ENCODE measurements around the gene CFAP77. TPM values are rescaled to one million over a fixed set of nuclear protein-coding genes. Genes with fewer than 3 reads are reported as not detected.

CFAP77 gene
- not detected for total RNA-seq

DNA sequence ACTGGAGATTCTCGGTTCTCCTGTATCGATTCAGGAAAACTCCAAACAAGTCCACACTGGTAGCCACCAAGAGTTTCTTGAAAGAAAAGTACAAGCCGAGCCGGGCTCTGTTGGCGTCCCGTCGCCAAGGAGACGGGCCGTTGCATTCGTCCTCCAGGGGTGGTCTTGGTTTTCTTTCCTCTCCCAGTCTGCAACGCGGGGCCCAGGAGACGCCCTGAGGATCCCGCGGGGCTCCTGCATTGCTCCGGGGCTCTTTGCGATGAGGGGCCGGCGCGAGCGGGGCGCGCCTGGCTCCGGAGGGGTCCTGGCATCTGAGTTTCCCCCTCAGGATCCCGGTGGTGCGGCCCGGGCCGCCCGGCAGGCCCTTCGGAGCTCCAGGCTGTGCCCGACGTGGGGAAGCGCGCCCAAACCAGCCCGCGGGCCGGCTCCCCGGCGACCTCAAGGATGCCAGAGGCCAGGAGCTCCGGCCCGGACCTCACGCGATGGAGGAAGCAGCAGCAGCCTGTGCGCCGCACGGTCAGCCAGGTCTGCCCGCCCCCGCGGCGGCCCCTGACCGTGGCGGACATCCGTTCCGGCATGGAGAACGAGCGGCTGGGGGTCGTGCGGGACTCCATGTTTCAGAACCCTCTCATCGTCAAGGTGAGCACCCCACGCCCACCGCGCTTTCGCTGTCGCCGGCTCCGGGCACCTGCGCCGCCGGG, at the start of gene CFAP77:
TSS of gene CFAP77 (plus strand) at position 384 of the 701 bp plus-strand sequence. CDS start at position 445, 61 bp downstream.
- no peaks in the 10 kb centered on the region for H3K9me3 Mint-ChIP-seq
- no peak for ATAC-seq
- DNase-seq = peak; percentile 55
- ChIA-PET POLR2A (no interaction called here), CTCF (interaction anchor here (0.9 to 1.8 kb wide), 8 partner anchors 56 to 612 kb away, joined by 3 to 9 read pairs (median 3); no protein-coding TSS in a partner anchor)
- intact Hi-C loops (cut with micrococcal nuclease) = loop anchor here (5.0 to 10.0 kb wide), 3 partner anchors 77 to 385 kb away; no protein-coding TSS in a partner anchor
- peaks cover 35% of the 10 kb centered on the region for H3K27me3 Mint-ChIP-seq
- peaks cover 6% of the 10 kb centered on the region for H3K36me3 Mint-ChIP-seq (ENCODE audit: low read depth)
- peaks cover 35% of the 10 kb centered on the region for H3K4me1 Mint-ChIP-seq (ENCODE audit: low read depth)
- TF ChIP-seq, protein P1, sequence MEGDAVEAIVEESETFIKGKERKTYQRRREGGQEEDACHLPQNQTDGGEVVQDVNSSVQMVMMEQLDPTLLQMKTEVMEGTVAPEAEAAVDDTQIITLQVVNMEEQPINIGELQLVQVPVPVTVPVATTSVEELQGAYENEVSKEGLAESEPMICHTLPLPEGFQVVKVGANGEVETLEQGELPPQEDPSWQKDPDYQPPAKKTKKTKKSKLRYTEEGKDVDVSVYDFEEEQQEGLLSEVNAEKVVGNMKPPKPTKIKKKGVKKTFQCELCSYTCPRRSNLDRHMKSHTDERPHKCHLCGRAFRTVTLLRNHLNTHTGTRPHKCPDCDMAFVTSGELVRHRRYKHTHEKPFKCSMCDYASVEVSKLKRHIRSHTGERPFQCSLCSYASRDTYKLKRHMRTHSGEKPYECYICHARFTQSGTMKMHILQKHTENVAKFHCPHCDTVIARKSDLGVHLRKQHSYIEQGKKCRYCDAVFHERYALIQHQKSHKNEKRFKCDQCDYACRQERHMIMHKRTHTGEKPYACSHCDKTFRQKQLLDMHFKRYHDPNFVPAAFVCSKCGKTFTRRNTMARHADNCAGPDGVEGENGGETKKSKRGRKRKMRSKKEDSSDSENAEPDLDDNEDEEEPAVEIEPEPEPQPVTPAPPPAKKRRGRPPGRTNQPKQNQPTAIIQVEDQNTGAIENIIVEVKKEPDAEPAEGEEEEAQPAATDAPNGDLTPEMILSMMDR (IDR thresholded peaks at IDR 0.05) = no peak
- no peak within 1 kb of the TSS for H3K27ac Mint-ChIP-seq
- H3K4me3 Mint-ChIP-seq = peak within 1 kb of the TSS; percentile 51

DNA sequence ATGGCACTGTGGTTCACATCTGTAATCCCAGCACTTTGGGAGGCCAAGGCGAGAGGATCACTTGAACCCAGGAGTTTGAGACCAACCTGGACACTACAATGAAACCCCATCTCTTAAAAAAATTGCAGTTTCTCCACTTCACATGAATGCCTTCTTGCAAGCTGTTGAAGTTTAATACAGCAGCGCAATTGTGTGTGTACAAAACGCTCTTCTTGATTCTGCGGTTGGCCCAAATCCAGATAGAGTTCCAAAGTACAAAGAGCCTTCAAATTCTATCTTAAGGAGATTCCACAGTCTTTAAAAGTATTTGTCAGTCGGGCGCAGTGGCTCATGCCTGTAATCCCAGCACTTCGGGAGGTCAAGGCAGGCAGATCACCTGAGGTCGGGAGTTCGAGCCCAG, 45.9 kb upstream of the CFAP77 start:
- CTCF ChIA-PET = no interaction called here

DNA sequence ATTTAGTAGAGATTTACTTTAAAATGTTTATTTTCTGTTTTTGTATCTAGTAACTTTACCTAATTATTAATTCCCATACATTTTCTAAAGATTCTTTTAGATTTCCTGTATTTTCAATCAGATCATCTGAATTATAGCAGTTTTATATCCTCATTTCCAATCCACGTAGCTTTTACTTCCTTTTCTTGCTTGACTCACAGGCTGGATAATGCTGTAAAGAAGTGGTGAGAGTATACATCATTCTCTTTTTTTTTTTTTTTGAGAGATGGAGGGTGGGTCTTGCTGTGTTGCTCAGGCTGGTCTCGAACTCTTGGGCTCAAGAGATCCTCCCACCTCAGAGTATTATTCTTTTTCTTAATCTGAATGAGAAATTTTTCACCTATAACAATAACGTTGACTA, 44.0 kb upstream of the CFAP77 start:
- ATAC-seq = no peak
- no peak overlapping the region for H3K4me3 Mint-ChIP-seq
- no peaks in the 10 kb centered on the region for H3K27me3 Mint-ChIP-seq
- no peaks in the 10 kb centered on the region for H3K9me3 Mint-ChIP-seq
- no peaks in the 10 kb centered on the region for H3K4me1 Mint-ChIP-seq (ENCODE audit: low read depth)
- no peaks in the 10 kb centered on the region for H3K36me3 Mint-ChIP-seq (ENCODE audit: low read depth)
- DNase-seq = no peak
- no peak overlapping the region for H3K27ac Mint-ChIP-seq
- ChIA-PET POLR2A (interaction anchor here (0.9 kb wide), 1 partner anchor 19 kb away, joined by 3 read pairs; no protein-coding TSS in a partner anchor), CTCF (interaction anchor here (1.6 kb wide), 1 partner anchor 97 kb away, joined by 3 read pairs; no protein-coding TSS in a partner anchor)
- intact Hi-C loops (cut with micrococcal nuclease) = no loop called here
- TF ChIP-seq, protein P1 (IDR thresholded peaks at IDR 0.05) = no peak

More for the DNA sequence above, 45.9 kb upstream of the CFAP77 start:
- intact Hi-C loops (cut with micrococcal nuclease) = no loop called here
- H3K36me3 Mint-ChIP-seq (ENCODE audit: low read depth) = no peaks in the 10 kb centered on the region
- no peak for ATAC-seq
- H3K27ac Mint-ChIP-seq = no peak overlapping the region
- H3K4me1 Mint-ChIP-seq (ENCODE audit: low read depth) = no peaks in the 10 kb centered on the region
- POLR2A ChIA-PET = interaction anchor here (1.4 kb wide), 1 partner anchor 10 kb away, joined by 4 read pairs; no protein-coding TSS in a partner anchor
- TF ChIP-seq, protein P1 (IDR thresholded peaks at IDR 0.05) = no peak
- H3K9me3 Mint-ChIP-seq = no peaks in the 10 kb centered on the region
- no peak for DNase-seq
- H3K4me3 Mint-ChIP-seq = no peak overlapping the region
- H3K27me3 Mint-ChIP-seq = no peaks in the 10 kb centered on the region

DNA sequence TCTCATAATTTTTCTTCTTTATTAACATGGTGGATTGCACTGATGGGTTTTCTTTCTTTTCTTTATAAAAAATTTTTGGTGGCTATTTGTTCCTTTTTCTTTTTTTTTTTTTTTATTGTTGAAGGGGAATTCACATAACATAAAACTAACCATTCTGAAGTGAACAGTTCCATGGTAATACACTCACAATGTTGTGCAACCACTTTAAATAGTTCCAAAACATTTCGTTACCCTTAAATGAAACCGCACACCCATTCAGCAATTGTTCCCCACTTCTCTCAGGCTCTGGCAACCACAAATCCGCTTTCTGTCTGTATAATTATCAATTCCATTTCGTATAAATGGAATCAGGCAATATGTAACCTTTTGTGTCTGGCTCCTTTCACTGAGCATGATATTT, 43.5 kb upstream of the CFAP77 start:
- no peak overlapping the region for H3K4me3 Mint-ChIP-seq
- no peak for DNase-seq
- no peaks in the 10 kb centered on the region for H3K4me1 Mint-ChIP-seq (ENCODE audit: low read depth)
- CTCF ChIA-PET = interaction anchor here (1.6 kb wide), 1 partner anchor 97 kb away, joined by 3 read pairs; no protein-coding TSS in a partner anchor
- H3K36me3 Mint-ChIP-seq (ENCODE audit: low read depth) = no peaks in the 10 kb centered on the region
- no peaks in the 10 kb centered on the region for H3K27me3 Mint-ChIP-seq
- TF ChIP-seq, protein P1 (IDR thresholded peaks at IDR 0.05) = no peak
- no peaks in the 10 kb centered on the region for H3K9me3 Mint-ChIP-seq
- POLR2A ChIA-PET = no interaction called here
- no peak overlapping the region for H3K27ac Mint-ChIP-seq
- intact Hi-C loops (cut with micrococcal nuclease) = no loop called here
- no peak for ATAC-seq

Measured in activated CD8-positive, alpha-beta T cell treated with anti-CD3 and anti-CD28 coated beads for 36 hours (primary cell).